ENCODE data around the gene ASB6. TPM values are rescaled to one million over a fixed set of nuclear protein-coding genes. Genes with fewer than 3 reads are reported as not detected.

Gene ASB6
- polyA plus RNA-seq, 1 of the 3 experiments (the other 2 are of a cell fraction): 35.9 TPM

- H3K4me2 ChIP-seq: no peak overlapping the region
- H3K27me3 ChIP-seq (ENCODE audit: insufficient read depth): no peaks in the 10 kb centered on the region
- H3K9me2 ChIP-seq: no peaks in the 10 kb centered on the region
- H3K9me3 ChIP-seq: no peaks in the 10 kb centered on the region
- no peaks in the 10 kb centered on the region for H3K79me2 ChIP-seq (ENCODE audit: insufficient read depth)
- peaks cover 0 to 3% of the 10 kb centered on the region in 2 experiments; a peak in 1 of 4 replicates for H3K4me1 ChIP-seq (ENCODE audit: control insufficient read depth in 1 of 2, insufficient read depth in 2 of 2, low read depth in 1 of 2, low read length in 1 of 2)
- ChIA-PET CTCF (interaction anchor here (0.5 to 1.0 kb wide), 3 partner anchors 40 to 1252 kb away, joined by 3 read pairs; no protein-coding TSS in a partner anchor), POLR2A (no interaction called here)
- H3K36me3 ChIP-seq (replicated peaks in 1 of 2; ENCODE audit: control insufficient read depth in 1 of 2, insufficient read depth in 2 of 2, low read length in 1 of 2): no peaks in the 10 kb centered on the region
- no peak overlapping the region for H3K27ac ChIP-seq (ENCODE audit: low read depth in 2 of 2, low read length in 1 of 2)
- TF ChIP-seq RXRA (IDR thresholded peaks at IDR 0.05; ENCODE audit: borderline replicate concordance, low read depth): no peak
- no peak for TF ChIP-seq JUND (IDR thresholded peaks at IDR 0.05)
- no peak for TF ChIP-seq ZBTB33 (IDR thresholded peaks at IDR 0.05; ENCODE audit: borderline replicate concordance, low read depth)
- TF ChIP-seq TAF1 (IDR thresholded peaks at IDR 0.05; ENCODE audit: borderline replicate concordance, low read depth, low read length): no peak
- TF ChIP-seq MXI1 (IDR thresholded peaks at IDR 0.05; ENCODE audit: low read depth, low read length): no peak
- TF ChIP-seq NFIC (IDR thresholded peaks at IDR 0.05; ENCODE audit: borderline replicate concordance): no peak
- TF ChIP-seq ELF1 (IDR thresholded peaks at IDR 0.05): no peak
- no peak for TF ChIP-seq FOXJ3 (CRISPR knock-in tag; IDR thresholded peaks at IDR 0.05)
- no peak for TF ChIP-seq PBX3 (IDR thresholded peaks at IDR 0.05)
- TF ChIP-seq EP300 (IDR thresholded peaks at IDR 0.05; ENCODE audit: borderline replicate concordance in 1 of 2, low read depth in 1 of 2, low read length in 1 of 2): no peak
- no peak for TF ChIP-seq SIN3A (IDR thresholded peaks at IDR 0.05; ENCODE audit: borderline replicate concordance, low read depth, low read length)
- no peak for TF ChIP-seq GABPA (IDR thresholded peaks at IDR 0.05; ENCODE audit: low read depth)
- no peak for TF ChIP-seq IRF3 (IDR thresholded peaks at IDR 0.05; ENCODE audit: low read depth, low read length)
- TF ChIP-seq RAD21 (IDR thresholded peaks at IDR 0.05; ENCODE audit: low read length): no peak
- TF ChIP-seq CHD2 (IDR thresholded peaks at IDR 0.05; ENCODE audit: low read length, partially characterized antibody): no peak
- no peak for TF ChIP-seq POLR2AphosphoS5 (IDR thresholded peaks at IDR 0.05; ENCODE audit: low read depth, low read length)
- no peak for TF ChIP-seq GATA2 (CRISPR knock-in tag; IDR thresholded peaks at IDR 0.05)
- TF ChIP-seq YY1 (IDR thresholded peaks at IDR 0.05; ENCODE audit: low read depth): no peak
- DNase-seq: no peak
- no peak overlapping the region for H3K4me3 ChIP-seq (ENCODE audit: low read depth in 2 of 2, low read length in 1 of 2)
- no peak overlapping the region for H3K9ac ChIP-seq
- 77% methylated on average over 4 of the region's 7 CpGs for WGBS (ENCODE audit: low lambda C conversion rate)
- no peaks in the 10 kb centered on the region for H3F3A ChIP-seq (replicated peaks; ENCODE audit: insufficient read depth)
- H4K20me1 ChIP-seq (ENCODE audit: insufficient read depth): no peaks in the 10 kb centered on the region
- H2AFZ ChIP-seq (ENCODE audit: low read depth): no peak overlapping the region
These were observed 40.4 kb upstream of the ASB6 start for GRCh38 chr9:129682381-129682780.
